Neuronal stem cell (in vitro differentiated cells): Measurements from ENCODE around the gene PER3.

Experiments used
- DNase-seq: peaks from one replicate; pipeline ENCODE4 v3.0.0-alpha.2; 2013; ENCODE audit warnings: low spot score
- H2AFZ ChIP-seq: one replicate; pipeline ENCODE4 v1.6.1; 2013; ENCODE audit warnings: mild to moderate bottlenecking, low read length, inconsistent platforms
- H2AK5ac ChIP-seq: 2 replicates; pipeline ENCODE4 v1.6.1; 2013; ENCODE audit warnings: low read depth, mild to moderate bottlenecking, inconsistent platforms, low read length, moderate library complexity, mixed read lengths
- H2BK120ac ChIP-seq: 2 replicates; pipeline ENCODE4 v1.6.1; 2013; ENCODE audit warnings: low read depth, mild to moderate bottlenecking, inconsistent platforms, low read length, moderate library complexity, mixed read lengths
- H2BK12ac ChIP-seq: one replicate; pipeline ENCODE4 v1.6.1; 2013; ENCODE audit warnings: low read length, inconsistent platforms
- H2BK15ac ChIP-seq: 2 replicates; pipeline ENCODE4 v1.6.1; 2013; ENCODE audit warnings: mild to moderate bottlenecking, low read length, inconsistent platforms, mixed read lengths
- H2BK5ac ChIP-seq: one replicate; pipeline ENCODE4 v1.6.1; 2013; ENCODE audit warnings: inconsistent platforms, mild to moderate bottlenecking, low read length, moderate library complexity
- H3K14ac ChIP-seq: one replicate; pipeline ENCODE4 v1.6.1; 2013; ENCODE audit warnings: low read length, inconsistent platforms
- H3K18ac ChIP-seq: 2 replicates; pipeline ENCODE4 v1.6.1; 2013; ENCODE audit warnings: low read length, inconsistent platforms
- H3K23ac ChIP-seq: 2 replicates; pipeline ENCODE4 v1.6.1; 2013; ENCODE audit warnings: low read depth, mild to moderate bottlenecking, mixed read lengths, low read length, inconsistent platforms; ENCODE audit not compliant: poor library complexity
- H3K27ac ChIP-seq: replicated peaks from 3 replicates; pipeline ENCODE4 v1.5.1; 2013; ENCODE audit warnings: low read length, inconsistent platforms
- H3K27me3 ChIP-seq, 3 experiments: 2 replicates each; pipeline ENCODE4 v1.6.1; 2013; ENCODE audit warnings: low read length in 3 of 3, mild to moderate bottlenecking in 2 of 3, inconsistent platforms in 1 of 3, low read depth in 1 of 3, mixed read lengths in 1 of 3, moderate library complexity in 1 of 3; ENCODE audit not compliant: control insufficient read depth in 3 of 3, insufficient read depth in 3 of 3
- H3K36me3 ChIP-seq, 2 donors: replicated peaks in 1 of 2; 2 replicates each; pipeline ENCODE4 v1.6.1; 2013; ENCODE audit warnings: low read length in 2 of 2; ENCODE audit not compliant: control insufficient read depth in 2 of 2, insufficient read depth in 2 of 2
- H3K4ac ChIP-seq: 2 replicates; pipeline ENCODE4 v1.6.1; 2013; ENCODE audit warnings: inconsistent platforms, mild to moderate bottlenecking, low read length, moderate library complexity
- H3K4me1 ChIP-seq, 2 donors: 1 replicate in 1 of 2; 2 replicates in 1 of 2; pipeline ENCODE4 v1.6.1; 2013; ENCODE audit warnings: low read length in 2 of 2, low read depth in 1 of 2; ENCODE audit not compliant: control insufficient read depth in 2 of 2, insufficient read depth in 1 of 2
- H3K4me2 ChIP-seq: one replicate; pipeline ENCODE4 v1.6.1; 2013; ENCODE audit warnings: mild to moderate bottlenecking, low read length, inconsistent platforms; ENCODE audit not compliant: insufficient read depth, poor library complexity, severe bottlenecking
- H3K4me3 ChIP-seq, 2 donors: 2 replicates each; pipeline ENCODE4 v1.5.1; 2013; ENCODE audit warnings: low read length in 2 of 2, mild to moderate bottlenecking in 2 of 2, inconsistent platforms in 1 of 2, moderate library complexity in 1 of 2
- H3K79me1 ChIP-seq: one replicate; pipeline ENCODE4 v1.6.1; 2013; ENCODE audit warnings: low read depth, mild to moderate bottlenecking, inconsistent platforms, low read length, moderate library complexity
- H3K9ac ChIP-seq: one replicate; pipeline ENCODE4 v1.6.1; 2013; ENCODE audit warnings: mild to moderate bottlenecking, low read depth, low read length, inconsistent platforms; ENCODE audit not compliant: poor library complexity
- H3K9me3 ChIP-seq, 2 donors: replicated peaks in 1 of 2; 2 replicates each; pipeline versions ENCODE3 to v1.6.1; 2013; ENCODE audit warnings: low read length in 2 of 2, mild to moderate bottlenecking in 2 of 2, inconsistent platforms in 1 of 2, low read depth in 1 of 2, mixed read lengths in 1 of 2, moderate library complexity in 1 of 2; ENCODE audit not compliant: control insufficient read depth in 2 of 2, insufficient read depth in 1 of 2
- H4K8ac ChIP-seq: one replicate; pipeline ENCODE4 v1.6.1; 2013; ENCODE audit warnings: low read depth, mild to moderate bottlenecking, inconsistent platforms, low read length, moderate library complexity
- H4K91ac ChIP-seq: one replicate; pipeline ENCODE4 v1.6.1; 2013; ENCODE audit warnings: low read length, low read depth, mild to moderate bottlenecking, inconsistent platforms; ENCODE audit not compliant: poor library complexity
- WGBS, 2 donors: extraction: QIAGEN DNeasy Blood & Tissue Kit; methylation state at CpG; one replicate each; pipeline ENCODE4 v1.1.7; 2013; ENCODE audit warnings: missing lambda C conversion rate in 2 of 2, mixed read lengths in 1 of 2; ENCODE audit not compliant: insufficient read length in 2 of 2, insufficient replicate concordance in 1 of 2; ENCODE audit errors: extremely low coverage in 2 of 2; 5-methylcytosine and 5-hydroxymethylcytosine counted together

PER3 gene

DNA sequence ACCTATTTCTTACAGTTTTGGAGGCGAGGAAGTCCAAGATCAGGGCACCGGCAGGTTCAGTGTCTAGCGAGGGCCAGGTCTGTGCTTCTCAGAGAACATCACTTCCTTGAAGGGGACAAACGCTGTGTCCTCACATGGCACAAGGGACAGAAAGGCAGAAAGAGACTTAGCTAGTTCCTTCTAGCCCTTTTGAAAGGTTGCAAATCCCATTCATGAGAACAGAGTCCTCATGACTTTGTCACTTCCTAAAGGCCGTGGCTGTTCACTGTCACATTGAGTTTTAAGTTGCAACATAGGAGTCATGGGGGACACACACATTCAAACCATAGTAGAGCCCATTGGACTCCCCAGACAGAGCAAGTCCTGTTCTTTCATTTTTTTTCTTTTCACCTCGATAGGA lies 27.4 kb downstream of the PER3 start:
- H3K23ac ChIP-seq, result no peak overlapping the region
- no peak overlapping the region for H2AK5ac ChIP-seq
- peaks cover 4 to 16% of the 10 kb centered on the region in 2 donors for H3K36me3 ChIP-seq
- H4K8ac ChIP-seq, result no peak overlapping the region
- peaks cover 10 to 18% of the 10 kb centered on the region in 2 donors for H3K9me3 ChIP-seq
- H3K4me3 ChIP-seq, result no peak overlapping the region
- H3K9ac ChIP-seq, result no peak overlapping the region
- peaks cover 0 to 1% of the 10 kb centered on the region in 2 donors for H3K4me1 ChIP-seq
- H3K4ac ChIP-seq, result no peak overlapping the region
- DNase-seq, result no peak
- H3K27ac ChIP-seq, result no peak overlapping the region
- no peak overlapping the region for H3K18ac ChIP-seq
- no peaks in the 10 kb centered on the region for H3K79me1 ChIP-seq
- no peak overlapping the region for H2BK120ac ChIP-seq
- no peak overlapping the region for H2BK15ac ChIP-seq
- H3K14ac ChIP-seq, result no peak overlapping the region
- no peak overlapping the region for H3K4me2 ChIP-seq
- no peaks in the 10 kb centered on the region for H3K27me3 ChIP-seq
- no peak overlapping the region for H2AFZ ChIP-seq
- WGBS, 2 donors, result no CpG with 5 or more reads among the region's 6 CpGs
- H2BK5ac ChIP-seq, result no peak overlapping the region
- no peak overlapping the region for H4K91ac ChIP-seq
- no peak overlapping the region for H2BK12ac ChIP-seq

DNA sequence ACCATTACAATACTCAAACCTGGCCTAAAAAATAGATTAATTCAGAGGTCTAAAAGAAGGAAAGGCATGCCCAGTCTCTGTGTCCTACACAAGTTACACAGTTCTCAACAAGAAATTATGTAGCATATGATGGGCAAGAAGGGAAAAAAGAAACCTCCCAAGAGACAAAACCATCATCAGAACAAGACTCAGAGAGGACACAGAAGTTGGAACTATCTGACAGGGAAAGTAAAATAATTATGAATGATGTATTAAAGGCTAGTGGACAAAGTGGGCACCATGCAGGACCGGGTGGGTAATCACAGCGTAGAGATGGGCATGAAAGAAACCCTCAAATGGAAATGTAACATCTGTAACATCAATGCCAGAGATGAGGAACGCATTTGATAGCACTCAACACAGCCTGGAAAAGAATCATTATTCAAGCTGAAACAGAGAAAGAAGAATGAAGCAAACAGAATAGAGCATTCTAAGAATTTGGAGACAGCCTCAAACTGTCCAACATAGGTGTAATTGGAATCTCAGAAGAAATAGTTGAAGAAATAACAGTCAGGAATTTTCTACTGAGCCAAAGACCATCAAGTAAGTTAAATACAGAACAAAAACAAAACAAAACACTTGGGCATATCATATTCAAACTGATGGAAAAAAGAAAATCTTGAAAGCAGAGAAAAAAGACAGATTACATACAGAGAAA lies 29.7 kb downstream of the PER3 start:
- no peak overlapping the region for H4K8ac ChIP-seq
- H2BK120ac ChIP-seq, result no peak overlapping the region
- no peak overlapping the region for H3K27ac ChIP-seq
- peaks cover 2 to 16% of the 10 kb centered on the region in 2 donors for H3K36me3 ChIP-seq
- H3K18ac ChIP-seq, result no peak overlapping the region
- H3K4ac ChIP-seq, result no peak overlapping the region
- DNase-seq, result no peak
- H3K9ac ChIP-seq, result no peak overlapping the region
- H4K91ac ChIP-seq, result no peak overlapping the region
- H2BK5ac ChIP-seq, result no peak overlapping the region
- H3K4me2 ChIP-seq, result no peak overlapping the region
- no peak overlapping the region for H3K4me3 ChIP-seq
- H2BK15ac ChIP-seq, result no peak overlapping the region
- peaks cover 0 to 1% of the 10 kb centered on the region in 2 donors for H3K4me1 ChIP-seq
- H3K23ac ChIP-seq, result no peak overlapping the region
- WGBS, 2 donors, result no CpG with 5 or more reads among the region's 3 CpGs
- no peaks in the 10 kb centered on the region for H3K27me3 ChIP-seq
- H2AFZ ChIP-seq, result no peak overlapping the region
- H2BK12ac ChIP-seq, result no peak overlapping the region
- no peak overlapping the region for H2AK5ac ChIP-seq
- no peak overlapping the region for H3K14ac ChIP-seq
- H3K9me3 ChIP-seq, result peaks cover 10 to 18% of the 10 kb centered on the region in 2 donors
- no peaks in the 10 kb centered on the region for H3K79me1 ChIP-seq

DNA sequence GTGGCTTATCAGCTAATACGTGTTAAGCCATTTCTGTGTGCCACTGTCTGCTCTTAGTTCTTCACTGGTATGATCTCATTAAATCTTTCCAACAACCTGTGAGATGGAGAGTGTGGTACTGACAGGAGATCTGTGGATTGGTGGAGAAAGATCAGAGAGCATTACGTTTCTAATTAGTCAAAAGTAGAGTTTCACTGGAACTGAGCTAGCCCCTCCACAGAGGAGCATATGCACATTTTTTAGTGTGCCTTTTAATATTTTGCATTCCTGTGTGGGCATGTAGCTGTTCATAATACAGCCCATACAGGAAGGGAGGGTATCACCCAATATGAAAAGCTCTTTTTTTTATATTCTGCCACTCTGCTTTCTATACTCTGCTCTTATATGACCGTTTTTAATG lies 37.2 kb downstream of the PER3 start:
- no peak overlapping the region for H2BK5ac ChIP-seq

DNA sequence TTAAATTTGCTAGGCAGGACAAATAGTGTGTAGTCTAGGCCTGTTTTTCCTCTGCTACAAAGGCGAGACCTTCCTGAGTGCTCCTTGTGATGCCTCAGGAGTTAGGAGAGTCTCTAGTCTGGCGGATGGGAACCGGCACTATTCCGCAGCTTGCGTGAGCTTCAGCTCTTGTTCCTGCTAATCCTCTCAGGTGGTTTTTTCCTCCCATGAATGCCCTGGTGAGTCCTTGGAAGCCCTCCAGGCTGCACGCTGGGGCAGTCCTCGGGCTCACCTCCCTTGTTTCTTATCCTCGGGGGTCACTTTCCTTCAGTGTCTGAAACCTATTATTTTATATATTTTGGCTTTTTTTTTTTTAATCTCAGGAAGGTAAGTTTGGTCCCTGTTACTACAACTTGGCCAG lies 40.6 kb downstream of the PER3 start:
- Histone ChIP-seq H2BK12ac (no peak overlapping the region), H4K8ac (no peak overlapping the region), H3K4me1 (no peaks in the 10 kb centered on the region), H3K4me3 (no peak overlapping the region), H3K36me3 (peaks cover 6 to 28% of the 10 kb centered on the region in 2 donors), H3K18ac (no peak overlapping the region), H2BK5ac (no peak overlapping the region), H2AK5ac (no peak overlapping the region), H2BK15ac (no peak overlapping the region), H3K9me3 (no peaks in the 10 kb centered on the region), H3K27me3 (no peaks in the 10 kb centered on the region), H3K4ac (no peak overlapping the region), H3K4me2 (no peak overlapping the region), H3K9ac (no peak overlapping the region), H3K79me1 (no peaks in the 10 kb centered on the region), H2BK120ac (no peak overlapping the region), H3K14ac (no peak overlapping the region), H4K91ac (no peak overlapping the region), H3K23ac (no peak overlapping the region), H3K27ac (no peak overlapping the region), H2AFZ (no peak overlapping the region)
- no peak for DNase-seq
- WGBS, 2 donors, result no CpG with 5 or more reads among the region's 8 CpGs

More for the DNA sequence above, 37.2 kb downstream of the PER3 start:
- no CpG with 5 or more reads among the region's 3 CpGs for WGBS, 2 donors
- H2AK5ac ChIP-seq, result no peak overlapping the region
- H3K4me3 ChIP-seq, result no peak overlapping the region
- H3K23ac ChIP-seq, result no peak overlapping the region
- H3K4me1 ChIP-seq, result no peaks in the 10 kb centered on the region
- H3K14ac ChIP-seq, result no peak overlapping the region
- no peak overlapping the region for H4K91ac ChIP-seq
- no peak overlapping the region for H2AFZ ChIP-seq
- no peak overlapping the region for H3K4me2 ChIP-seq
- no peak overlapping the region for H2BK12ac ChIP-seq
- H3K18ac ChIP-seq, result no peak overlapping the region
- no peak overlapping the region for H3K9ac ChIP-seq
- H3K27ac ChIP-seq, result no peak overlapping the region
- no peaks in the 10 kb centered on the region for H3K9me3 ChIP-seq
- no peak overlapping the region for H3K4ac ChIP-seq
- no peak overlapping the region for H2BK15ac ChIP-seq
- H4K8ac ChIP-seq, result no peak overlapping the region
- H3K36me3 ChIP-seq, result peaks cover 3 to 18% of the 10 kb centered on the region in 2 donors
- DNase-seq, result no peak
- no peak overlapping the region for H2BK120ac ChIP-seq
- H3K79me1 ChIP-seq, result no peaks in the 10 kb centered on the region
- H3K27me3 ChIP-seq, result no peaks in the 10 kb centered on the region
